HG03039 (cell line): ENCODE measurements around the gene CPTP.

Source experiments
- ATAC-seq: cut with Tn5 transposase; IDR thresholded peaks from one replicate; pipeline ENCODE4 v1.9.1; 2021; ENCODE audit warnings: mild to moderate bottlenecking, moderate library complexity; ENCODE audit not compliant: unreplicated experiment

CPTP gene

DNA sequence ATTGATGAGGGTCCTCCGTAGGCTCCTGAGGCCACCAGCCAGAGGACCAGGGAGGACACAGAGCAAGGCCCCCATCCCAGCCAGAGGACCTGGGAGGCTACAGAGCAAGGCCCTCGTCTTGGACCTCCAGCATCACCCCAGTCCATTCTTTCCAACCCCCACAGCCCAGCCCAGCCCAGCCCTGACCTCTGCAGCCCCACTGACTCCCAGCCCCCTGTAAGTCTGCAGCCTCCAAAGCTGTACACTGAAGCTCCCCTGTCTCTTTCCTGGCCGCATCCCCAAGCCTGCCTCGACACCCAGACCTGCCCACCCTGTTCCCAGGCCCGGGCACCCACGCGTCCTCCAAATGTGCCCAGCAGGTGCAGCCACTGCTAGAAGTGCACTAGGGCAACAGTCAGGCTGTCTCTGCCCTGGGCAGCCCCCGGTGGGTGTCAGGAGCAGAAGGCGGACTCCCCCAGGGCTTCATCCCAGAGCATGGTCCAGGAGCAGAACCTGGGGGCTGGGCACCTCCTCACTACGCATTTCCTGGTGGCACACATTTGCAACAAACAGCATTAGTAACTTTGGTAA lies 22.5 kb downstream of the CPTP start:
- no peak for ATAC-seq

DNA sequence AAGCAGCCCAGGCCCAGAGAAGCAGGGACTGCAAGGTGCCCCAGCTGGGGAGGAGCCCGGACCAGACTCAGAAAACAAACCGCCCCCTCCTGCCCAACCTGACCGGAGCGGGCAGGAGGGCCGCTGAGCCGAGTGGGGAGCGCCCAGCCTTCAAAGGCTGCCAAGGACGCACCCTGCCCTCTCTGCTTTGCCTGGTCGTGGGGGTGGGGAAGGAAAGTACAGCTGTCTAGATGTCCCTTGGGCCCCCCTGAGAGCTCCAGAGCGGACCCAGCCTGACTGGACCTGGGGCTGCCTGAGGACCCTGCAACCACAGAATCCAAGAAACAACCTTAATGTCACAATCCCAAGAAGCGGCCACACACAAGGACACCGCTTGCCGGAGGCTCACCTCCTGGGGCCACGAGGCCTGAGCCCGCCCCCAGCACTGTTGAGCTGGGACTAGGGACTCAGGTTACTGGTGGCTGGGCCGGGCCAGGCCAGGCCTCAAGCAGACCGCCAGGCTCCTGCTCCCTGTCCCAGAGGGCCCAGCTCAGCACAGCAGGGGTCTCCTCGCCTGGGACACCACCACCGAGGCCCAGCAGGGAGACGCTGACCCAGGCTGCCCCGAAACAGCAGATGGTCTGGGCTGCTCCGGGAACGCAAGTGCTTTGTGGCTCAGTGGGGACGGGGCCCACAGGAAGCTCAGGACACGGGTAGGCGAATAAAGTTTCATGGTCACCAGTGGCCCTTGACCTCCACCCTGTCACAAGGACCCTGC lies 23.2 kb downstream of the CPTP start:
- no peak for ATAC-seq

DNA sequence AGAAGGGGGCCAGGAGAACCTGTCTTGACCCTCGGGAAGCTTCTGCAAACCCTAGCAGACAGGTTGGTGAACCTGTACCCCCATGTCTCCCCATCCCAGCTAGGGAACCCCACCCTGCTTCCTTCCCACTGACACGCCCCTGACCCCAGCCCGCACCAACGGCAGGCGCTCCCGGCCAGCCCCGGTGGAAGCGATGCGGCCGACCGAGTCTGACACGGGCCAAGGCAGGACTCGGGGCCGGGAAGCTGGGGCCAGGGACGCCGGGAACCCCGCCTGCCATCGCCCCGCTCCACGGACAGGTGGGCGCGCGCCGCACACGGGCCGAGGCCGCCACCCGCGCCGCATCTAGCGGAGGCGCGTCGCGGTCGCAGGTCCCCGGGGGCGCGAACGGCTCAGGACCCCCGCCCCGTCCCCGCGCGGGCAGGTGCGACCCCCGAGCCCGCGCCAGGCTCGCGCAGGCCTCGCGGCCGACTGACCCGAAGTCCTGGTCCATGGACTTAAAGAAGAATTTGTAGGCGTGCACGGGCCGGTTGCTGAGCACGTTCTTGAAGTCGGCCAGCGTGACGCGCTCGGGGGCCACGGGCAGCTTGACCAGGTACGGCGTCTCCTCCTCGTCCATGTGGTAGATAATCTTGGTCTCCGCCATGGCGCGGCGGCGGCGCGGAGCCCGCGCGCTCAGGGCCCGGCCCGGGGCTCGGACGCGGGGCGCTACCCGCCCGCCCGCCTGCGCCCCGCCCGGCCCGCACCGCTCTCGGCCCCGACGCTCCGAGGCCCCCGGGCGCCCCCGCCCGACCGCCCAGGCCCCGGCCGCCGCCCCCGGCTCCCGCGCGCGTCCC lies 24.0 kb downstream of the CPTP start:
- ATAC-seq, result peak; percentile 26

DNA sequence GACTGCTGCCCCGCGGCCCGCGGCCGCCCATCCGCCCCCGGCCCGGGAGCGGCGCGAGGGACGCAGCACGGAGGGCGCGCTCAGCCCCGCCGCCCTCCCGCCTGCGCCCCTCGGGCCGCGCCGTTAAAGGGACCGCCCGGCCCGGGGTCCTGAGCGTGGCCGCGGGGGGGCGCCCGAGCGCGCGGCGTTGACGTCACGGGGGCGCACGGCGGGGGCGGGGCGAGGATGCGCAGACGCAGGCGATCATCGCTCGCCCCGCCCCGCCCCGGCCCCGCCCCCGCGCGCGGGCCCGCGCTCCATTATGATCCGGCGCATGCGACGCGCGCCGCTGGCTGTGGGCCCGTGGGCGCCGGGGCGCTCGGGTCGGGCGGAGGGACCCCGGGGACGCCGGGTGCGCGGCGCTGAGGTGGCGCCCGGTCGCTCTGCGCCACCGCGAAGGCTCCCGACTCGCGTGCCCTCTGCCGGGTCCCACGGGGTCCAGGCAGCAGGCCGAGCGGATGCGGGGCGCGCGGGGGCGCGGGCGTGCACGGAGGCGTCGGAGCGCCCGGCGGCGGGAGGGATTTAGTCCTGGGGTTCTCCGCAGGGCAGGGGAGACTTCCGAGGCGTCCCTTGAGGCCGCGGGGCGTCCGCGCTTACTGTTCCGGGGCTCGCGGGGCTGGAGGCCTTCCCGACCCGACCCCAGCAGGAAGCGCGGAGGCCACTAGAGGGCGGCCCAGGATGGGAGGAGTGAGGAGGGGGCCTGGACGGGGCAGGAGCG lies 24.8 kb downstream of the CPTP start, which contains the start of gene DVL1:
Gene DVL1, minus strand, starts transcription at position 163 of the 757 bp plus-strand sequence. CDS start 353 bp downstream, outside the sequence.
- ATAC-seq, result peak; percentile 54

DNA sequence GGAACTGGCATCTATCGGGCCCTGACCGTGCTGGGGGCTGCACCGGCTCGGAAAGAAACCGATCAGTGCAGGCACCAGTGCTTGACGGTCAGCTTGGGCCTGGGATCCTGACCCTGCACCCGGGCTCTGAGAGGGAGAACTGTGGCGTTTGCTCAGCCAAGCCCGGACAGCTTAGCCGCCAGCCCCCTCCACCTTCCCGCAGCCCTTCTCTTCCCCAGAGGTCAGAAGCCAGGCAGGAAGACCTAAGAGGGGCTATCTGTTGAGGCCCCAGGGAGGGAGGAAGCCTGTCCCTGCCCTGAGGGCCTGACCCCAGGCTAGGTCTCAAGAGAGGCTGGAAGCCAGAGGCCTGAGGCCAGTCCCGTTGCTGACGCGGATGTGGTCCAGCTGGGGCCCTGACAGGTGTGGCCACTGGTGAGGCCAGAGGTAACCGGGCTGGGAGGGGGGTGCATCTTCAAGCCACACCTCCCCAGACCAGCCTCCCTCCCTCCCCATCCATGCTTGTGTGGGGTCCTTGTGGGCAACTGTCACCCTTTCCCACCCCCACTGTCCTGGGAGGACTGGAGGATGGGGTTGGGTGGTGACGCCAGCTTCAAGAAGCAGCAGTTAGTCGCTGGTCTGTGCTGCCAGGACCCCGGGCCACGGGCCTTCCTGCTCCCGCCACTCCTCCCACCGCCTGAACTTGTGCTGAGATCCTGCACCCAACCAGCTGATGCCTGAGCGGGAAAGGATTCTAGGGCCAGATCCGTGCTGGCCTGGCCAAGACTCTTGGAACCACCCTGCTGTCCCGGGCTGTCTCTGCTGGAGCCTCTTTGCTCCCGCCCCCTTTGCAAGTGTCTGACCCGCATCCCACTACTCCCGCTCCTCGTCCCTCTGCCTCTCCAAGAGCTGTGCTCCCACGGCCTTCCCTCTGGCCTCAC lies 27.2 kb downstream of the CPTP start:
- ATAC-seq, result no peak

DNA sequence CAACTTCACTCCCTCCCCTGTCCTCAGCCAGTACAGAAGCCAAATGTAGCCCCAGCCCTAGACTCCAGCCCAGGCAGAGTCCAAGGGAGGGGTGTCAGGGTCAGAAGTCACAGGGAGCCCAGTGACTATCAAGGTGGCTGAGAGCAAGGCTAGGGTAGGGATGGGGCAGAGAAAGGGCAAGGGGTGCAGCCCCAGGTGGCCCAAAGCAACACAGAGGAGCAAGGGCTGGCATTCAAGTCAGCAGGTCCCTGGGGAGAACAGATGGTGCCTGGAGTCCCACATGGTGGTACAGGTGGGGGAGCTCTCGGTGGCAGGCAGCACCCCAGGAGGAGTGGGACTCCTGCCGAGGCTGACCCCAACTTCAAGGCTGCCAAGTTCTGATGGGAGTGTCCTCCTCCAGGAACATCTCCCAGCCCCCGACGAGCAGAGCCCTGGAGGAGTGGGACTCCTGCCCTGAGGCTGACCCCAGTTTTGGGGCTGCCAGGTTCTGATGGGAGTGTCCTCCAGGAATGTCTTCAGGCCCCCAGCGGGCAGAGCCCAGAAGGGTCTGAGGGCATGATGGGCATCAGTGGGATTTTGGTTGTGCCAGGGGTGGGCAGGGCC lies 28.3 kb downstream of the CPTP start:
- ATAC-seq, result no peak

DNA sequence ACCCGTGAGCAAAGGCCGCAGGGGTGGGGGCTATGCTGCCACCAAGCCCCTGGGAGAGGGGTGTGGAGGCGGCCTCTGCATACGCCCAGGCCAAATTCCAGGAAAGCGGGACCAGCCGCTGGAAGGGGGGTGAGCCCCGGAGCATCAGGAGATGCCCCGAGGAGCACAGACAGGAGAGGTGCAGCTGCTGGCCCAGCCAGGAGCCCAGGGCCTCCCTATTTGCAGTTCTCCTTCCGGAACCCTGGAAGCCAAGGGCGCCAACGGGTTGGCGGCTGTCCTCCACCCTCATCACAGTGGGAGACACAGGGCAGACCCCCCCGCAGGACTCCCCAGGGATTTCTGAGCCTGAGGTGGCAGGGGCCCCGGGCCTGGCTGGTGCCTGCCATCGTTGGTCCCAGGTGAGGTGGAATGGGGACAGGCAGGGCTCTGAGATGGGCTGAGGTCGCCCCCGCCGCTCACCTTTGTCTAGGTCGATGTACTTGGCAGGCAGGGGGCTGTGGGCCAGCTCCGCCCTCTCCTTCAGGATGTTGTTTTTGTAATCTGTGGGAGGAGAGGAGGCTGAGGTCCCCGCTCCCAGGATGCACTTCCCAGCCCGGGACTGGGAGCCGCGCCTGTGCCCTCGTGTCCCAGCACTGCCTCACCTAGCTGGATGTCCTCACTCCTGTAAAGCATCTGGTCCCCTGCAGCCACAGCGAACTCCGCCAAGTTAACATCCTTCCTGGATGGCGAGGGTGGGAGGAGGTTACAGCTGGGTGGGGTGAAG lies 29.0 kb downstream of the CPTP start:
- no peak for ATAC-seq

DNA sequence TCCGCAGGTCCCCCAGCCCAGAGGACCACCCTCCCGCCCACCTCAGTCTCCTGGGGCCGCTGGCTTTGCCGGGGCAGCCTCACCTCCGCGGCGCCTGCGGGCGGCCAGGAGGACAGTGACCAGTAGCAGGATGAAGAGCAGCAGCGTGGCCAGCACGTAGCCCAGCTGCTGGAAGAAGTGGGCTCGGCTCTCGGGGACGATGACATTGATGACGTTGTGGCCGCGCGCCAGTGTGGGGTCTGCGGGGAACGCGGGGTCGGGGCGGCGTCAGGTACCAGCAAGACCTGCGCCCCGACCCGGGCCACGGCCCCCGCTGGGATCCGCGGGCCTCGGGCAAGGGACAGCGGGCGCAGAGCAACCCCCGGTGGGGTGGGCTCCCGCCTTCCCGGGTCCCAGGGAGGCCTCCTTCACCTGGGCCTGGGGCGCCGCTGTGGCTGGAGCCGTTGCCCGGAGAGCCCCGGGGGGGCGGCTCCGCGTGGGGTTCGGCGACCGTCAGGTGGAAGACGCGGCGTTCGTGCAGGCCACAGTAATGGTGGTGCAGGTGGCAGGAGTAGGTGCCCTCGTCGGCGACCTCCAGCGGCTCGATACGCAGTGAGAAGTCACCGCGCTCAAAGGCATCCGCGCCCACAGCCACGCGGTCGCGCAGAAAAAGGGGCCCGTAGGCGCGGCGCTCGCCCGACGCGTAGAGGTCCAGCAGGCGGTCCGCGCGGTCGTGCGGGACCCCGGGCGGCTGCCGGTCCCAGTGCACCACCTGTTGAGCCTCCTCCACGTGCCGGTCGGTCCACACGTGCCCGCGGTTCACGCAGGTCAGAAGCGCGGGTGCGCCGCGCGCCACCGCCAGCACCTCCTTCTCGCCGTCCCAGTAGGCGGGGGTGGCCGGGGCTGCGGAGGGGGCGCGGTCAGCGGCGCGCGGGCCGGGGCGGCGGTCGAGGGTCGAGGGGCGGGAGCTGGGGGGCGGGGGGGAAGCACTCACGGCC lies 30.0 kb downstream of the CPTP start:
- no peak for ATAC-seq

DNA sequence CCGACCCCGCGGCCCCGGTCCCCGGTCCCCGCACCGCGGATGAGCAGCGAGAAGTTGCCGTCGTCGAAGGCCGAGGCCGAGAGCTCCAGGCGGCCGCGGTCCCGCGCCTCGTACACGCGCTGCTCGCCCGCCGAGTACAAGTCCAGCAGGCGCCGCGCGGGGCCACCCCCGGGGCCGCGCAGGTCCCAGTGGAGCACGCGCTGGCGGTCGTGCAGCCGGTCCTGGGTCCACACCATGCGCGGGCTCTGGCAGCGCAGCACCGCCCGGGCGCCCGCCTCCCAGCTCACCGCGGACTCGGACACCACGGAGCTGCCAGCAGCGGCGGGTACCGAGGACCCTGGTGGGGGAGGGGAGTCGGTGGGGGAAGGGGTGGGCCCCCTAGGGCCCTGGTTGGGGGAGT lies 30.8 kb downstream of the CPTP start:
- ATAC-seq, result no peak

DNA sequence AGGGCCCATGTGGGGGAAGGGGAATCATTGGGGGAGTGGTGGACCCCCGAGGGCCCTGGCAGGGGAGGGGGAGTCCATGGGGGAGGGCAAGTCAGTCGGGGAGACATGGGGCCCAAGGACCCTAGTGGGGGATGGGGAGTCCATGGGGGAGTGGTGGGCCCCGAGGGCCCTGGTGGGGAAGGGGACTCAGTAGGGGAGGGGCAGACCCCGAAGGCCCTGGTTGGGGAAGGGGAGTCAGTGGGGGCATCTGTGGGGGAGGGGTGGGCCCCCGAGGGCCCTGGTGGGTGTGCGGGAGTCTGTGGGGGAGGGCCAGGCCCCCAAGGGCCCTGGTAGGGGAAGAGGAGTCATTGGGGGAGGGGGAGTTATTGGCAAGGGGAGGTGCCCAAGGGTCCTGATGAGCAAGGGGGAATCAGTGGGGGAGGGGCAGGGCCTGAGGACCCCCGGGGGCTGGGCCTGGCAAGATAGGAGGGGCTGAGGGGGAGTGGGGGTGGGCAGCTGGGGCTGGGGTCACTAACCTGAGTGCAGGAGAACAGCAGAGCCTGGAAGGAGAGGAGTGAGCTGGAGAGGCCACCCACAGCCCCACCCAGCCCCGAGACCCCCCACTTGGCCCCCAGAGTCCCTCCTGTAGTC lies 31.7 kb downstream of the CPTP start:
- ATAC-seq, result no peak

DNA sequence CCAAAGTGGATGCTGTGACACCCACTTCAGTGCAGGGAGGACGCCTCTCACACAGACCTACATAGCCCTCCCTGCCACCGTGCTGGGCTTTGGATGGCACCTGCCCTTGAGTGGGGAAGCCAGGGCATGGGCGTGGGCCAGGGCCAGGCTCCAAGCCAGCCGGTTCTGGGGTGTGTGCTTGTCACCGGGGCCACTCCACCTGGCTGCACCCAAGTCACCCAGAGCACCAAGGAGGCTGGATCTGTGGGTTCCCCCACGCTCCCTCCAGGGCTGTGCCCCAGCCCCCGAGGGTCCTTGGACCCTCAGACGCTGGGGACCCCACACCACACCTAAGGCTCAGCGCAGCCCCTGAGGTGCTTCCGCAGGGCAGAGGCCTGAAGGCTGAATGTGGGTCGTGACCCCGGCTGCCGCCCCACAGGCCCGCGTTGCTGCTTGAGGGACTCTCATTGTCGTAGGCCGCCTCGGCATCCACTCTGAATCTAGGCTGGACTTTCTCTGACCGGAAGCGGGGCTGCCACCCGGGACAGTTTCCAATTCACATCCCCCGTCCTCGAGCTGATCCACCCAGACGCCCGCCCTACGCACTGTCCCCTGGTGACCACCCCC lies 32.3 kb downstream of the CPTP start:
- no peak for ATAC-seq

DNA sequence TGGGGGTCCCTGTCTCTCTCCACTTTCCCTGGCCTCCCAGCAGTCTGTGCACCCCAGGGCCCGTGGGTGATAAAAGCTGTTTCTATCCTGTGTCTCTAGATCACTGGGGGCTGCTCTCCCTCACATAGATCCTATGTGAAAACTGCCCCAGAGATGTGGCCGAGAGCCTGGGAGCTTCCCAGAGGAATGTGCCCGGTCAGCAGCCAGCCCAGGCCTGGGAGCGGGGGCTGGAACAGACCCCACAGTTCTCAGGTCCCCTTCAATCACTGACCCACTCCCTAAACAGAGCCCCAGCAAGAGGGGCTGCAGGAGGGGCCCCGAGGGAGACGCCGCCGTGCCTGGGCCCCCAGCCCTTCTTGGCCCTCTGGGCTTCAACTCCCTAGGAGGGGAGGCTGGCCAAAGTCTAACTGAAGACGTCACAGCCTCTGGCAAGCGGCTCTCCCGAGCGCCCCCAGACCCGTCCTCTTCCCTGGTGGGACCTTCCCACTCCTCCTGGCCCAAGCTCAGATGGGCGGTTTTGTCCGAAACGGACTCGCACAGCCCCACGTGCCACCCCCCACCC lies 33.4 kb downstream of the CPTP start:
- ATAC-seq, result no peak

DNA sequence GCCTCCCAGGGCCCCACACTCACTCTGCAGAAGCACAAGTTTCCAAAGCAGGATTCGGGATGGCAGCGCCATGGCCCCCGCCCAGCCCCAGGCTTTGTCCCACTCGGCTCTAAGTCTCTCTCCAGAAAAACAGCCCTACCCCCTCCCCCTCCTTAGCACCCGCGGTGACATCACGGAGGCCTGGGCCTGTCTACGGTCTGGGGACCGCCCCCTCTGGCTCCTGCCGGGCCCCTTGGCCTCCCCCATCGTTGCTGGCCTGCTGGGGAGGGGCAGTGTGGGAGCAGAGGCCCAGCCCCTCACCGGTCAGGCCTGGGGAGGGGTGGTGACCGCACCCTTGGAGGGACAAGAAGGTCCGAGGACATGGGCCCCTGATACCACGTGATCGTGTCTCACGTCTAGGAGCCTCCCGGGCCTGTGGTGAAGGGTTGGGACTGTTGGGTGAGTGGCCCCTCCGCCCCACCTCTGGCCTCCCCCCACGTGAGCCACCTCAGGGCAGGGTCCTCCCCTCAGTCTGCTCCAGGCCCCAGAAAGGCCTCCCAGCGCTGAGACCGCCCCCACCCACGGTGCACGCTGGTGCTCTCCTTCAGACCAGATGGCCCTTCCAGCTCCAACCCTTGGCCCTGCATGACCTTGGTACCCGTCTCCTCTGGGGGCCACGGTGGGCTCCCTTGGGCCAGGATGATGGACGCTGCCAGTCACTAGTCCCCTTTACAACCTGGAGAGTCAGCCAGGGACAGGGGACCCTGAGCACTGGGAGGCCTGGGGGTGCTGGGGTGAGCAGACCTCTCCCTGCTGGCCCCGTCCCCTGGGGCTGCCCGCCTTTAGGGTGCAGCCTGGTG lies 34.0 kb downstream of the CPTP start, which contains the start of gene MXRA8:
Gene MXRA8, minus strand, starts transcription at position 123 of the 839 bp plus-strand sequence. Its CDS starts 51 bp downstream, at position 72.
- ATAC-seq, result no peak

DNA sequence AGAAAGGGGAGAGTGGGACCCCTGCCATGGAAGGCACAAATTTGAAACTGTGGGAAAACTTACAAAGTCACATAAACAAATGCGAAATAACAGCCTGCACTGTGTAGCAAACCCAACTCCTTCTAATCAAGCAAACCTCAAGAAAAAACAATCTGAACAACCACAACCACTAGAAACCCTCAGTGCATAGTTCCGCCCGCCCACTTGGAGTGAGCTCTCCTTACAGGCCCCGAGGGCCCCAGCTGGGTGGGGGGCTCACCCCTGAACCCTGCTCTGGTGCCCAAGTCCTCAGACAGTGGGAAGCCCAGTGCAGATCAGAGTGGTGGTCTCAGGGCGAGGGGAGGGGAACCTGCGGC lies 34.7 kb downstream of the CPTP start:
- no peak for ATAC-seq

DNA sequence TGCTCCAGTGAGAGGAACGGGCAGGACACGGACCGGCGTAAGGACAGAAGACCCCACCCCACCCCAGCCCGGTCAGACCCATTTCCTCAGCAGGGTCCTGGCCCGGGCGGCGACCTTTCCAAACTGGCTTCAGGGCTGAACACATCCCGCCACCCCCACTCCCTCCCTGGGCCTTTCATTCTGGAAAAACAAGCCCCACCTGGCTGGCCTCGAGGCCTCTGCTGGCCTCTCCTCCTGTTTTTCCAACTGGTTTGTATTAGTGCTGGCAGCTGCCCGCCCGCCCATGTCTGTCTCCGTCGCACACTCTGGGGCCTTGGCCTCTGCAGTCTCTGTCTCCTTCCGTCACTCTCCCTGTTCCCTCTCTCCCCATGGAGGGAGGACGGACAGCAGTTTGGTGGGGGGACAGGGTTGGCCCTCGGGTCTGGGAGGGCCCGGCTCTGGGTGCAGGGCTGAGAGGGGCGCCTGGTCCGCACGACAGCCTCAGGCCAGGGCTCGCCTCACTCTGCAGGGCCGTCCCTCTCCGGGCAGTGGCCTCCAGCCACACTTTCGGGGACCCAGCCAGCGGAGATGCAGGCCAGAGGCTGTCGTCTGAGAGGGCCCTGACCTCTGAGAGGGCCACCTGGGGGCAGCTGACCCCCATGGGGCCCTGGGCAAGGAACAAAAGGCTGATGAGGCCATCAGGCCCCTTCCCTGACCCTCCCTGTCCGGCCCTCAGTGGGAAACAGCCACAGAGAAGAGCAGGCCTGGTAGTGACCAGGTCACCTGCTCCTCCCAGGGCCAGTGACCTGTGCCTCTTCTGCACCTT lies 35.3 kb downstream of the CPTP start:
- no peak for ATAC-seq
